DOHH2 (cell line): ENCODE results near the gene C6orf62.
"Not testable (repeated sequence)": the region's sequence is repeated elsewhere in the genome, so short reads cannot be mapped to it uniquely, and the experiment has no call there.

Experiments
- H3F3A ChIP-seq: fragments of 200-600 bp; sonication (generic), shearing (Covaris generic); 2 replicates; pipeline ENCODE4 v1.6.0; 2016; ENCODE audit warnings: antibody characterized with exemption, mild to moderate bottlenecking; ENCODE audit not compliant: control insufficient read depth, insufficient read depth
- H3K27ac ChIP-seq: fragments of 200-600 bp; sonication (generic); 2 replicates; pipeline ENCODE4 v1.5.1; 2014; ENCODE audit warnings: low read depth, mild to moderate bottlenecking, low read length, moderate library complexity
- H3K27me3 ChIP-seq: fragments of 200-600 bp; sonication (generic); 2 replicates; pipeline ENCODE4 v1.6.1; 2014; ENCODE audit warnings: mild to moderate bottlenecking, low read length, mixed read lengths; ENCODE audit not compliant: control insufficient read depth
- H3K36me3 ChIP-seq: fragments of 200-600 bp; sonication (generic); 2 replicates; pipeline ENCODE4 v1.6.1; 2014; ENCODE audit warnings: mild to moderate bottlenecking, low read length, moderate library complexity, mixed read lengths; ENCODE audit not compliant: control insufficient read depth
- H3K4me1 ChIP-seq: fragments of 200-600 bp; sonication (generic); 2 replicates; pipeline ENCODE4 v1.6.1; 2014; ENCODE audit warnings: mild to moderate bottlenecking, low read length, mixed read lengths; ENCODE audit not compliant: control insufficient read depth
- H3K4me2 ChIP-seq: fragments of 200-600 bp; sonication (generic); 2 replicates; pipeline ENCODE4 v1.6.0; 2014; ENCODE audit warnings: mild to moderate bottlenecking, low read length, moderate library complexity
- H3K4me3 ChIP-seq: fragments of 200-600 bp; sonication (generic); 2 replicates; pipeline ENCODE4 v1.5.1; 2014; ENCODE audit warnings: mild to moderate bottlenecking, low read length, mixed read lengths
- H3K79me2 ChIP-seq: fragments of 200-600 bp; sonication (generic); 2 replicates; pipeline ENCODE4 v1.6.1; 2014; ENCODE audit warnings: mild to moderate bottlenecking, low read length, mixed read lengths; ENCODE audit not compliant: control insufficient read depth
- H3K9me2 ChIP-seq: fragments of 200-600 bp; sonication (generic); replicated peaks from 2 replicates; pipeline ENCODE4 v1.6.1; 2014; ENCODE audit warnings: mild to moderate bottlenecking, low read length, mixed read lengths; ENCODE audit not compliant: control insufficient read depth
- H3K9me3 ChIP-seq: fragments of 200-600 bp; sonication (generic); 2 replicates; pipeline ENCODE4 v1.6.1; 2014; ENCODE audit warnings: antibody characterized with exemption, low read length, mixed read lengths; ENCODE audit not compliant: control insufficient read depth, insufficient read depth
- H4K20me1 ChIP-seq: fragments of 200-600 bp; sonication (generic); 2 replicates; pipeline ENCODE4 v1.6.0; 2014; ENCODE audit warnings: low read depth, mild to moderate bottlenecking, antibody characterized with exemption, low read length, moderate library complexity; ENCODE audit not compliant: control insufficient read depth, insufficient read depth
- EZH2phosphoT487 ChIP-seq: fragments of 200-600 bp; sonication (generic); IDR thresholded peaks from 2 replicates; pipeline ENCODE4 v1.6.1; 2017; ENCODE audit warnings: borderline replicate concordance, mild to moderate bottlenecking, antibody characterized with exemption, low read length, moderate library complexity, mixed read lengths
- TF ChIP-seq, protein P1 (sequence below): fragments of 200-600 bp; sonication (generic); IDR thresholded peaks from one replicate; pipeline ENCODE4 v1.5.1; 2014; ENCODE audit warnings: antibody characterized with exemption, mild to moderate bottlenecking, low read depth, low read length; ENCODE audit not compliant: poor library complexity, severe bottlenecking

Gene C6orf62

DNA sequence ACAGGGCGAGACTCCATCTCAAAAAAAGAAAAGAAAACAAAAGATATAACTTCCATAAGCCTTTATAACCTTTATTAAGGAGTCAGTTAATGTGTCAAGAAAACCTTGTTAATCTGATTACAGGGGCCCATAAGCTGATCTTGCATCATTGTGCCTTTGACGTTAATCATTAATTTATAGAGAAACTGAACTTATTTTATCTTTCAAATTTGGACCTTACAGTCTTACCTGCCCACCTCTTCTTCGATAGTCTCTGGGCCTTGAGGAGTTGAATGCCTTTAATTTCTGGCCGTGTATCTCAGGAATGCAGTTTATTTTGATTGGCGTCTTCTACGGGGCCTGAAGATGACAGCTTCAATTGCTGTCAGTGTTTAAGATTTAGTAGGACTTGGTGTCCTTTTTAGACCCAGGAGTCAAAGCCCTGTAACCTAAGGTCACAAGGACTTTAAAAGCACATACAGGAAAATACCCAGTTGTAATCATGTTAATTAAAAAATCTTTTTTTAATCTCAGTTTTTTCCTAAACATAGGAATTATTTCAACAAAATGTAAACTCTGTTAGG, 46.3 kb downstream of the C6orf62 start:
- Histone ChIP-seq H3K4me3 (no peak overlapping the region), H3K4me1 (peaks cover 4% of the 10 kb centered on the region), H3K36me3 (no peaks in the 10 kb centered on the region), H3K27me3 (no peaks in the 10 kb centered on the region), H3K79me2 (peaks cover 4% of the 10 kb centered on the region), H3K4me2 (no peak overlapping the region), H3K9me3 (peaks cover 10% of the 10 kb centered on the region; the same call in 1 of the 2 replicates), H3K9me2 (no peaks in the 10 kb centered on the region), H4K20me1 (no peaks in the 10 kb centered on the region), H3K27ac (no peak overlapping the region), H3F3A (no peaks in the 10 kb centered on the region)
- TF ChIP-seq EZH2phosphoT487, result no peak
- TF ChIP-seq, protein P1, sequence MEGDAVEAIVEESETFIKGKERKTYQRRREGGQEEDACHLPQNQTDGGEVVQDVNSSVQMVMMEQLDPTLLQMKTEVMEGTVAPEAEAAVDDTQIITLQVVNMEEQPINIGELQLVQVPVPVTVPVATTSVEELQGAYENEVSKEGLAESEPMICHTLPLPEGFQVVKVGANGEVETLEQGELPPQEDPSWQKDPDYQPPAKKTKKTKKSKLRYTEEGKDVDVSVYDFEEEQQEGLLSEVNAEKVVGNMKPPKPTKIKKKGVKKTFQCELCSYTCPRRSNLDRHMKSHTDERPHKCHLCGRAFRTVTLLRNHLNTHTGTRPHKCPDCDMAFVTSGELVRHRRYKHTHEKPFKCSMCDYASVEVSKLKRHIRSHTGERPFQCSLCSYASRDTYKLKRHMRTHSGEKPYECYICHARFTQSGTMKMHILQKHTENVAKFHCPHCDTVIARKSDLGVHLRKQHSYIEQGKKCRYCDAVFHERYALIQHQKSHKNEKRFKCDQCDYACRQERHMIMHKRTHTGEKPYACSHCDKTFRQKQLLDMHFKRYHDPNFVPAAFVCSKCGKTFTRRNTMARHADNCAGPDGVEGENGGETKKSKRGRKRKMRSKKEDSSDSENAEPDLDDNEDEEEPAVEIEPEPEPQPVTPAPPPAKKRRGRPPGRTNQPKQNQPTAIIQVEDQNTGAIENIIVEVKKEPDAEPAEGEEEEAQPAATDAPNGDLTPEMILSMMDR, result no peak

DNA sequence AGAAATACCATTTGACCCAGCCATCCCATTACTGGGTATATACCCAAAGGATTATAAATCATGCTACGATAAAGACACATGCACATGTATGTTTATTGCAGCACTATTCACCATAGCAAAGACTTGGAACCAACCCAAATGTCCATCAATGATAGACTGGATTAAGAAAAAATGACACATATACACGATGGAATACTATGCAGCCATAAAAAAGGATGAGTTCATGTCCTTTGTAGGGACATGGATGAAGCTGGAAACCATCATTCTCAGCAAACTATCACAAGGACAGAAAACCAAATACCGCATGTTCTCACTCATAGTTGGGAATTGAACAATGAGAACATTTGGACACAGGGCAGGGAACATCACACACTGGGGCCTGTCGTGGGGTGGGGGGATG, 47.9 kb downstream of the C6orf62 start:
- H3K79me2 ChIP-seq, result peaks cover 16% of the 10 kb centered on the region
- H3K4me2 ChIP-seq, H3K36me3 ChIP-seq, H3K4me1 ChIP-seq, H3K9me2 ChIP-seq, H3K9me3 ChIP-seq, H3K27me3 ChIP-seq, H3K27ac ChIP-seq, H3K4me3 ChIP-seq, H3F3A ChIP-seq, H4K20me1 ChIP-seq: not testable (repeated sequence)

DNA sequence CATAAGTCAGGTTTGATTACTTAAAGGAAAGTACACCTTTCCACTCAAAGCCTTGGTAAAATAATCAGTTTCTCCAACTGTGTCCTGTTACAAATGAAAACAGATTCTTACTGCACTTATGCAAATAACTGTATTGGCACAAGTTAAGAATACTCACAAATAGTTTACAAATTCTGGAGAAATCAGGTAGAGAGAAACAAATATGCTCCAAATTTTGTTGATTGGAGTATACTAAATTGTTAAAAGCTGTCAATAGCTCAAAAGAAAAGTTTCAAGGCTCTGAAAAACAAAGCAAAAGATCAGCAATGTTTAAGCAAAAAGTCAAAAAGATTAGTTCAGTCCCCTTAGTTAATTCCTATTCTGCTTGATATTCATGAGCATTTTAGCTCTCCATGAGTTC, 48.5 kb downstream of the C6orf62 start:
- Histone ChIP-seq H3K36me3 (peaks cover 10% of the 10 kb centered on the region), H3K79me2 (peaks cover 22% of the 10 kb centered on the region), H3K4me1 (peaks cover 12% of the 10 kb centered on the region)
- H3F3A ChIP-seq, H3K9me2 ChIP-seq, H3K27ac ChIP-seq, H3K27me3 ChIP-seq, H3K4me3 ChIP-seq, H3K9me3 ChIP-seq, H4K20me1 ChIP-seq, H3K4me2 ChIP-seq: not testable (repeated sequence)

GRCh38 chr6:24668997-24669361, 50.0 kb downstream of the C6orf62 start:
- Histone ChIP-seq H3K27me3 (no peaks in the 10 kb centered on the region), H3K9me3 (peaks cover 9% of the 10 kb centered on the region; the same call in 1 of the 2 replicates), H3K4me3 (no peak overlapping the region), H3F3A (no peaks in the 10 kb centered on the region), H4K20me1 (no peaks in the 10 kb centered on the region), H3K27ac (no peak overlapping the region), H3K9me2 (no peaks in the 10 kb centered on the region), H3K36me3 (peaks cover 25% of the 10 kb centered on the region), H3K79me2 (peaks cover 37% of the 10 kb centered on the region), H3K4me1 (peaks cover 24% of the 10 kb centered on the region), H3K4me2 (no peak overlapping the region)
- TF ChIP-seq, protein P1, result no peak

- H3K9me2 ChIP-seq, H3K27ac ChIP-seq, H3K9me3 ChIP-seq, H3F3A ChIP-seq, H3K27me3 ChIP-seq, H4K20me1 ChIP-seq: not testable (repeated sequence)
- peak overlapping the region; percentile 99 for H3K4me3 ChIP-seq
- peaks cover 32% of the 10 kb centered on the region for H3K36me3 ChIP-seq
- H3K4me2 ChIP-seq, result peak overlapping the region; percentile 95
- peaks cover 24% of the 10 kb centered on the region for H3K4me1 ChIP-seq
- peaks cover 44% of the 10 kb centered on the region for H3K79me2 ChIP-seq
These were observed 50.6 kb downstream of the C6orf62 start for GRCh38 chr6:24668066-24668996.
